ENCODE results near the gene CRIP1.

Gene CRIP1

GRCh38 chr14:105479431-105480158, 7.1 kb upstream of the CRIP1 start:
- DNase-seq, result peak in 2 of 56 donors; percentile 16 to 34

DNA sequence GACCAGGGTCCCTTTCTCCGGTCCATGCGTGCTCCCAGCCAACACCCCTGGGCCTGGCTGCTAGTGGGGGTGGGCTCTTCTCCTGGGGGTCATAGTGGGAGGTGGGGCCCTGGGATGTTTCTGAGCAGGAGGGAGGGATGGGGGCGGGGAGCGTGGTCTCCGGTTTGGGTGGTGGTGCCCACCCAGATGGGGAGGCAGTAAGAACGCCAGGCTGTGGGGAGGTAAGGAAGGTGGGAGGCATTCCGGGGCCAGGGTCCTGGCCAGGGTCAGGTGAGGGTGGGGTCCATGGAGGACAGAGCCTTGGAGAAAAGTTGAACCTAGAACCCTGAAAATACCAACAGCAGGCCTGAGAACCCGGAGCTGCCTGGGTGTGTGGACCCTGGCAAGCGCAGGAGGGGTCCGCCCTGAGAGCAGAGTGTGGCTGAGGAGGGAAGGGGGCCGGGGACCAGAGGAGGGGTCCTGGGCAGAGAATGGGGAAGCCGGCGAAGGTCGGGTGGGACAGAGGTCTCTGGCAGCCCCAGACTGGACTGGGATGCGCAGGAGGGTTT, 6.4 kb upstream of the CRIP1 start:
- DNase-seq, result no peak

- peak in 55 of 56 donors; percentile 48 to 99 (median 90) for DNase-seq
These were observed 5.6 kb upstream of the CRIP1 start for GRCh38 chr14:105480807-105481801.

- peak in 55 of 56 donors; percentile 23 to 86 (median 62) for DNase-seq
These were observed 4.7 kb upstream of the CRIP1 start for GRCh38 chr14:105481886-105482457.

GRCh38 chr14:105482486-105483110, 4.1 kb upstream of the CRIP1 start:
- DNase-seq, result no peak

DNA sequence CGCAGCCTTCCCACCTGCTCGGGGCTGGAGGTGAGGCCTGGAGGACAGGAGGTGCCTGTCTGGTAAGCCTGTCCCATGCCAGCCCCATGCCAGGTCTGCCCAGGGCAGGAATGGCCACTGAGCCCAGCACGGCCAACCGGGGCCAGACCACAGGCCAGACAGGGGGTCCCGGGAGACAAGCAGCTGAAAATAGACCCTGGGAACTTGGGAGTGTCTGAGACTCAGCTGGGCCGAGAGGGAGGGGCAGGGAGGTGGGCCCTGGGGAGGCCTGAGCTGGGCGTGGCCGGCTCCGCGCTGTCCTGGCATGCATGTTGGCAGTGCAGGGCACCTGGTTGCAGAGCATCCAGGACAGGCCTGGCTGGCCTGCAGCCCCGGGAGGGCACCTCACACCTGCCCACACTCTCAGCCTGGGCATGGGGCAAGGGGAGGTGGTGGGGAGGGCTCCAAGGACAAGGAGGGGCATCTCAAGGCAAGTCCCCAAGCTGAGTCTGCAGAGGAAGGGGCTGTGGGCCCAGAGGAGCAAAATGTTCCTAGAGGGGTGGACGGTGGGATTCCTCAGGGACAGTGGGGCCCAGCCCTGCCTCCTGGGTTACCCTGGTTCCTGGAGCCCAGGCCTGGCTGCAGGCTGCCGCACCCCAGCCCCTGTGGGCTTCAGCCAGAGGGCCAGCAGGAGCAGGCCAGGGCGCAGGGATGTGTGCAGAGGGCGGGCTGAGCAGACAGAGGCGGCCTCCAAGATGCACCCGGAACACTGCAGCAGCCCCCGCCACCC, 3.2 kb upstream of the CRIP1 start:
- no peak for DNase-seq

DNA sequence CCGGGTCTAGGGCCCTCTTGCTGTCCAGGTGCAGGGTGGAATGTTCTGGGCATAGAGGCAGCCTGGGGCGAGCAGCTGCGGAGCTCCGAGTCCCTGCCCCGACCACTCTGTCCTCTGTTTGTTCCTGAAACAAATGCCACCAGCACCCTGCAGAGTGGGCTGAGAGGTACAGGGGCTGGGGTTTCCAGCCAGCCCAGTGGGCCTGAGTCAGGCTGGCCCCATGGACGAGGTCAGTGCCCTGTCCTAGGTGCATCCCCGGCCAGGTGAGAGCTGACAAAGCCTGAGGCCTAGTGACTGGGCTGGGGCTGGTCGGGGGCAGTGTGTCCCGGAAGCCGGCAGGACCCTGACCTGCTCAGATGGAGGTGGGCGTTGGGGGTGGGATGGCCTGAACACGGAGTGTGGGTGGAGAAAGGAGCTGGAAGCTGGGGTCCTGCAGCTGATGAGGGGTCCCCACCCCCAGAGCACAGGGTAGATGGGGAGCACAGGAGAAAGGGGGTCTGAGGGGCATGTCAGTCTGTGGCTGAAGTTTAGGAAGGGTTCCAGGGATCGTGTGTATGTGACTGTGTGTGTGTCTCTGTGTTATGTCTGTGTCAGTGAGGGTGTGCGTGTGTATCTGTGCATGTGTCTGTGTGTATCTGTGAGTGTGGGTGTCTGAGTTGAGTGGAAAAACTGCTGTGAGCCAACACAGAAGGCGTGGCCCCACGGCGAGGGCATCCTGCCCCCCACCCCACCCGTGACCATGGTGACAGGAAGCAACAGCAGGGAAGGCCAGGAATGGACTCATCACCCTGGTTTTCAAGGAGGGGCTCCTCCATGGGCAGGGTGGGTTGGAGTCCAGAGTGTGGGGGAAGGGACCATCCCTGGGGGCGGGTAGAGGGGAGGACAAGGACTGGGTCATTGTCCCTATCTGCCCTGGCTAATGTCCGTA, 2.4 kb upstream of the CRIP1 start:
- DNase-seq, result no peak

GRCh38 chr14:105484997-105485393, 1.7 kb upstream of the CRIP1 start:
- no peak for DNase-seq

GRCh38 chr14:105485739-105486162, 935 bp upstream of the CRIP1 start:
- no peak for DNase-seq

- DNase-seq, result no peak
These were observed 325 bp downstream of the CRIP1 start for GRCh38 chr14:105486974-105487448.

GRCh38 chr14:105487449-105487985, 831 bp downstream of the CRIP1 start:
- no peak for DNase-seq

DNA sequence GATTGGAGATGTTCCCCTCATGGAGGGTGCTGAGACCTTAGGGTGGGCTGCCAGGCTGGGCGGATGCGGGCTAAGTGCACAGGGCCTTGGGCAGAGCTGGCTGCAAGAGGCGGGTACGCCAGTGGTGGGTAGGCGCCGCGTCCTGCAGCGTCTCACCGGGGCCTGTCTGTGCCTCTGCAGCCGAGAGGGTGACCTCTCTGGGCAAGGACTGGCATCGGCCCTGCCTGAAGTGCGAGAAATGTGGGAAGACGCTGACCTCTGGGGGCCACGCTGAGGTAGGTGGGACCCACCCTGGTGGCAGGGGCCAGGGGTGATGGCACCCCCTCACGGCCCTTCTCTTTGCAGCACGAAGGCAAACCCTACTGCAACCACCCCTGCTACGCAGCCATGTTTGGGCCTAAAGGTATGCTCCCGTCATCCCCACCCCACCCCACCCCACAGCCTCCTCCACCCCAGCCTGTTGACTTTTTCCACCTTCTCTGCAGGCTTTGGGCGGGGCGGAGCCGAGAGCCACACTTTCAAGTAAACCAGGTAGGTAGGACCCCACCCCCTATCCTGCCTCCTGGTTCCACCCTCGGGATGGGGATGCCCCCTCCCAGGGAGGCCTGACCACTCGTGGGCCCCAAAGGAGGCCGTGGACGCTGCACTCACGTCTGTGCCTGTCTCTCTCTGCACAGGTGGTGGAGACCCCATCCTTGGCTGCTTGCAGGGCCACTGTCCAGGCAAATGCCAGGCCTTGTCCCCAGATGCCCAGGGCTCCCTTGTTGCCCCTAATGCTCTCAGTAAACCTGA, 1.5 kb downstream of the CRIP1 start:
- no peak for DNase-seq

DNA sequence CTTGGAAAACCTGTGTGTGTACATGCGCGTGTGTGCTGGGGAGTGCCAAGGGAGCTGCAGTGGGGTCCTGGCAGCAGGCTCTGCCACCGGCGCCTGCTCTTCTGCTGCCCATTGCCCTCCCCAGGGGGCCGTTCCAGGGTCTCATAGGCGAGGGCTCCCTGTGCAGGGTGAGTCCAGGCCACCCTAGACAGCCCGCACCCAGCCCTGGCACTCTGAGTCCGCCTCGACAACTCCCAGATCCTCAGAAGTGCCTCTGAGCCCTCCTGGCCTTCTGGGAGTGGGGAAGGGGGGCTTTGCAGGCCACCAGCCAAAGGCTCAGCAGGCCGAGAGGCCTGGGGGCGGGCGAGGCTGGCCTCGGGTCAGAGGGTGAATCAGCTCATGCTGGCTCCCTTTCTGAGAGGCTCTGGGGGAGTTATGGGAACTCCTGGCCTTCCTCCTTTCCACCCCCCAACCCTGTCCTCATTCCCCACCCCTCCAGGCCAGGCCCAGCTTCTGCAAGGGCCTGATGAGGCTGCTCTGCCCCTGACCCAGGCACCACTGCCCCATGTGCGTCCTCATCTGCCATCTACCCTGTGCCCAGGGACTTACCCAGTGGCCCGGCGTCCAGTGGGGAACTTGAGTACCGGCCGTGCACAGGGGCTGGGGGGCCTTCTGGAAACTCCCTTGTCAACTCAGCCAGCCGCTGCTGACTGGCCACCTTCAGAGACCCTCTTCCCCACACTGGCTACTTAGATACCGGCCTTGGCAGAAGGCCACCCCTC, 2.3 kb downstream of the CRIP1 start:
- no peak for DNase-seq

DNA sequence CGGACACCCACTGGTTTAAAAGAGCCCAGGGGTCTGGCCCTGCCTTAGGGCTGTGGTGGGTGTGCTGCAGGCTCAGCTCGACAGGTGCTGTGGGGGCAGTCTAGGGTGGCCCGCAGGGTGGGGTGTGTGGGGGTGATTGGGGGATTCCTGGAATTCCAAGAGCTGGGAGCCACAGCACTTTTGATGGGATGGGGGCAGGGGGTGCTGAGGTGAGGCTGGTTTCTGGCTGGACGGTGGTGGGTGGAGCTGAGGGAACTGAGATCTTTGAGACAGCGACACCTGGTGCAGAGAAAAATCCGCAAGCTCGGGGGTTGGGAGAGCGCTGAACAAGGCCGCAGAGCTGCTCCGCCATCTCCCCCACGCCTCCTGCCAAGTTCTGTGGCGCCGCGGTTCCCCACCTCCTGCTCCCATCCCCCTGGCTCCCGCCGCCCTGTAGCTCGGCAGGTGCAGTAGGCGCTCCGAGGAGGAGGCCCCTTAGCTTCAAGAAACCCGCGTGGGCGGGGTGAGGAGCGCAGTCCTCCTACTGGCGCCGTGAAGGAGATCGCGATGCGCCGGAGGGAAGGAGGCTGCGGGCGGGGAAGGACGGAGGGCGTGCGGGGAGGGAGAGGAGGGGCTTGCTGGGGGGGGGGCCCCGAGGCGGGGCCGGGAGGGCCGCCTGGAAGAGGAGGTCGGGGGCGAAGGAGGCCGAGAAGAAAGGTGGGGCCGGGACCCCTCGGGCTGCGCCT, 3.0 kb downstream of the CRIP1 start:
- peak in 53 of 56 donors; percentile 28 to 97 (median 74) for DNase-seq

GRCh38 chr14:105490267-105490571, 3.5 kb downstream of the CRIP1 start:
- DNase-seq, result peak in 4 of 56 donors; percentile 72 to 75 (median 74)

DNA sequence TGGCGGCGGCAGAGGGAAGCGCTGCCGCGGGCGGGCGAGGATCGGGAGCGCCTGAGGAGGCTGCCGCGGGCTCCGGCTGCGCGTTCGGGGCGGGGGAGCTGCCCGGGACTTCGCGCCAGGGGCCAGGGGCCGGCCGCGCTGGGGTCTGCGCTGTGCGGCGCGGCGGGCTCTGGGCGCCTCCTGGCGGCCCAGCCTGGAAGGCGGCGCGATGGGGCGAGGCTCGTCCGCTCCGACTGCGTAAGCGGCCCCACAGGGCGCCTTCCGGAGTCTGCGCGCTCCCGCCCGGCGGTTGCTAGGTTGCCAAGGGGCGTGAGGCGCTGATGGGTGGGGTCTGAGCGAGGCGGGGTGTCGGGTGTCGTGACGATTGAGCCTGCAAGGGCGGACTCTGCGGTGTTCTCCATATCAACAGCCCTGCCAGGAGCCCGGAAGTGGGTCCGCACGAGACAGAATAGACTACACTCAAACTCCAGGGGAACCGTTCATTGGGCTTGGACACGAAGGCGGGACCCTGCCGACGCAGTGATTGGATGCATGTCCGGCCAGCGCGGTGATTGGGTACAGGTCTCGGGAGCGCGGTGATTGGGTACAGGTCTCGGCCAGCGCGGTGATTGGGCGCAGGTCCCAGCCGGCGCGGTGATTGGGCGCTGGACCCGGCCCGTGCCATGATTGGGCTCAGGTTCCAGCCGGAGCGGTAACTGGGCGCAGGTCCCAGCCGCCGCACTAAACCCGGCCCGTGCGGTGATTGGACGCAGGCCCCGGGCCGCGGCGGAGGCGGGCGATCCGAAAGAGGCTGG, 4.1 kb downstream of the CRIP1 start, which contains the start of gene TEDC1:
TSS of gene TEDC1 (plus strand) at position 675 of the 794 bp plus-strand sequence. CDS start 130 bp downstream, outside the sequence.
- peak; percentile 96 to 100 (median 100) for DNase-seq

All from nucleus accumbens (tissue), 56 donors.